Activated CD4-positive, CD25-positive, alpha-beta regulatory T cell (primary cell): Measurements from ENCODE around the gene NSL1.
"Not testable (repeated sequence)": the region's sequence is repeated elsewhere in the genome, so short reads cannot be mapped to it uniquely, and the experiment has no call there.

Source experiments
- DNase-seq, 4 experiments: peaks; one replicate each; lab custom pipeline; 2025; lab: John Stamatoyannopoulos, UW

NSL1 gene

GRCh38 chr1:212791676-212792395, at the start of gene NSL1, which contains the start of gene TATDN3:
TSS of gene NSL1 (minus strand) at chr1:212791777. CDS start at chr1:212791763, 14 bp downstream.
TSS of gene TATDN3 (plus strand) at chr1:212791894. CDS start at chr1:212791922, 28 bp downstream.
- peak; percentile 76 to 98 (median 88) for DNase-seq

- DNase-seq, result no peak
These were observed 46.6 kb upstream of the NSL1 start for GRCh38 chr1:212838145-212838544.

GRCh38 chr1:212833211-212834207, 41.9 kb upstream of the NSL1 start:
- DNase-seq, result not testable (repeated sequence)

- DNase-seq, result no peak
These were observed 36.8 kb upstream of the NSL1 start for GRCh38 chr1:212828395-212828794.

- DNase-seq, result no peak
These were observed 36.3 kb upstream of the NSL1 start for GRCh38 chr1:212827831-212828278.

- no peak for DNase-seq
These were observed 35.7 kb upstream of the NSL1 start for GRCh38 chr1:212827171-212827776.

- no peak for DNase-seq
These were observed 34.3 kb upstream of the NSL1 start for GRCh38 chr1:212825798-212826452.

- no peak for DNase-seq
These were observed 32.6 kb upstream of the NSL1 start for GRCh38 chr1:212824201-212824600.

GRCh38 chr1:212822956-212823355, 31.4 kb upstream of the NSL1 start:
- no peak for DNase-seq

- no peak for DNase-seq
These were observed 29.4 kb upstream of the NSL1 start for GRCh38 chr1:212820969-212821368.

GRCh38 chr1:212819726-212820125, 28.1 kb upstream of the NSL1 start:
- no peak for DNase-seq

GRCh38 chr1:212816567-212817278, 25.1 kb upstream of the NSL1 start:
- DNase-seq, result no peak

- DNase-seq, result no peak
These were observed 23.2 kb upstream of the NSL1 start for GRCh38 chr1:212814537-212815334.

- DNase-seq, result no peak
These were observed 14.2 kb upstream of the NSL1 start for GRCh38 chr1:212805767-212806166.

GRCh38 chr1:212797681-212798080, 6.1 kb upstream of the NSL1 start:
- no peak for DNase-seq

- DNase-seq, result no peak
These were observed 3.0 kb upstream of the NSL1 start for GRCh38 chr1:212794561-212795014.

- DNase-seq, result no peak
These were observed 875 bp upstream of the NSL1 start for GRCh38 chr1:212792396-212792908.

GRCh38 chr1:212791261-212791675, 309 bp downstream of the NSL1 start:
- no peak for DNase-seq

GRCh38 chr1:212785871-212786270, 5.7 kb downstream of the NSL1 start:
- DNase-seq, result no peak

GRCh38 chr1:212783976-212784375, 7.6 kb downstream of the NSL1 start:
- DNase-seq, result no peak
